H9 (cell line): ENCODE results near the gene SPRED2. TPM values are rescaled to one million over a fixed set of nuclear protein-coding genes. Genes with fewer than 3 reads are reported as not detected.

Experiments
- DNase-seq: peaks from one replicate; pipeline ENCODE4 v3.0.0-alpha.2; 2017
- H2AFZ ChIP-seq: one replicate; pipeline ENCODE4 v1.6.1; 2013; ENCODE audit warnings: mild to moderate bottlenecking, low read length, control low read depth, moderate library complexity
- H2AK5ac ChIP-seq: 2 replicates; pipeline ENCODE4 v1.6.1; 2013; ENCODE audit warnings: low read length, control low read depth, mixed read lengths; ENCODE audit not compliant: insufficient read length
- H2BK120ac ChIP-seq: one replicate; pipeline ENCODE4 v1.6.1; 2013; ENCODE audit warnings: low read depth, mild to moderate bottlenecking, low read length, control low read depth, inconsistent platforms; ENCODE audit not compliant: poor library complexity, severe bottlenecking
- H2BK12ac ChIP-seq: 2 replicates; pipeline ENCODE4 v1.6.1; 2013; ENCODE audit warnings: low read length, control low read depth, mixed read lengths, low read depth; ENCODE audit not compliant: insufficient read length
- H2BK15ac ChIP-seq: 2 replicates; pipeline ENCODE4 v1.6.1; 2013; ENCODE audit warnings: low read depth, low read length, control low read depth
- H2BK20ac ChIP-seq: one replicate; pipeline ENCODE4 v1.6.1; 2013; ENCODE audit warnings: low read depth, mild to moderate bottlenecking, low read length, control low read depth, inconsistent platforms; ENCODE audit not compliant: poor library complexity, severe bottlenecking
- H2BK5ac ChIP-seq: 2 replicates; pipeline ENCODE4 v1.6.1; 2013; ENCODE audit warnings: low read length, control low read depth, mixed read lengths; ENCODE audit not compliant: insufficient read length
- H3K14ac ChIP-seq: 2 replicates; pipeline ENCODE4 v1.6.1; 2013; ENCODE audit warnings: low read length, control low read depth; ENCODE audit not compliant: insufficient read depth
- H3K18ac ChIP-seq: 2 replicates; pipeline ENCODE4 v1.6.1; 2013; ENCODE audit warnings: low read depth, mild to moderate bottlenecking, mixed read lengths, low read length, control low read depth; ENCODE audit not compliant: insufficient read length
- H3K23ac ChIP-seq: 2 replicates; pipeline ENCODE4 v1.6.1; 2013; ENCODE audit warnings: low read length, control low read depth, mixed read lengths, low read depth; ENCODE audit not compliant: insufficient read length
- H3K23me2 ChIP-seq: 2 replicates; pipeline ENCODE4 v1.6.1; 2013; ENCODE audit warnings: low read depth, mild to moderate bottlenecking, mixed read lengths, low read length, control low read depth; ENCODE audit not compliant: insufficient read length, poor library complexity, severe bottlenecking
- H3K27ac ChIP-seq: 2 replicates; pipeline ENCODE4 v1.5.1; 2013; ENCODE audit warnings: low read length, control low read depth, mixed read lengths, low read depth; ENCODE audit not compliant: insufficient read length
- H3K27me3 ChIP-seq: 2 replicates; pipeline ENCODE4 v1.6.1; 2013; ENCODE audit warnings: low read length, control low read depth, inconsistent platforms; ENCODE audit not compliant: insufficient read depth
- H3K4ac ChIP-seq: 2 replicates; pipeline ENCODE4 v1.6.1; 2013; ENCODE audit warnings: low read depth, mild to moderate bottlenecking, control low read depth, inconsistent platforms, low read length, moderate library complexity
- H3K4me1 ChIP-seq: 2 replicates; pipeline ENCODE4 v1.6.1; 2013; ENCODE audit warnings: low read length, control low read depth, inconsistent platforms; ENCODE audit not compliant: insufficient read depth
- H3K4me2 ChIP-seq: 2 replicates; pipeline ENCODE4 v1.6.1; 2013; ENCODE audit warnings: low read length, control low read depth, mixed read lengths; ENCODE audit not compliant: insufficient read length, insufficient read depth
- H3K56ac ChIP-seq: 2 replicates; pipeline ENCODE4 v1.6.1; 2013; ENCODE audit warnings: low read depth, mild to moderate bottlenecking, mixed read lengths, low read length, control low read depth; ENCODE audit not compliant: insufficient read length
- H3K79me1 ChIP-seq: 2 replicates; pipeline ENCODE4 v1.6.1; 2013; ENCODE audit warnings: low read depth, mild to moderate bottlenecking, moderate library complexity, low read length, control low read depth, inconsistent platforms; ENCODE audit not compliant: insufficient read depth, poor library complexity, severe bottlenecking
- H3K79me2 ChIP-seq: 2 replicates; pipeline ENCODE4 v1.6.1; 2013; ENCODE audit warnings: low read length, control low read depth, inconsistent platforms; ENCODE audit not compliant: insufficient read depth
- H3K9ac ChIP-seq: 2 replicates; pipeline ENCODE4 v1.6.1; 2013; ENCODE audit warnings: low read length, control low read depth, mixed read lengths; ENCODE audit not compliant: insufficient read length; ENCODE audit errors: extremely low read depth
- H3K9me3 ChIP-seq: one replicate; pipeline ENCODE4 v1.6.1; 2013; ENCODE audit warnings: low read depth, low read length, inconsistent platforms; ENCODE audit not compliant: control insufficient read depth
- H3T11ph ChIP-seq: one replicate; pipeline ENCODE4 v1.6.1; 2013; ENCODE audit warnings: mild to moderate bottlenecking, low read length, control low read depth, inconsistent platforms
- H4K20me1 ChIP-seq: one replicate; pipeline ENCODE4 v1.6.1; 2013; ENCODE audit not compliant: control insufficient read depth, insufficient read length, insufficient read depth
- H4K5ac ChIP-seq: 2 replicates; pipeline ENCODE4 v1.6.1; 2013; ENCODE audit warnings: low read depth, mild to moderate bottlenecking, mixed read lengths, low read length, control low read depth; ENCODE audit not compliant: insufficient read length
- H4K8ac ChIP-seq: replicated peaks from 2 replicates; pipeline ENCODE4 v1.6.1; 2013; ENCODE audit warnings: low read length, control low read depth, mixed read lengths, low read depth; ENCODE audit not compliant: insufficient read length
- H4K91ac ChIP-seq: 2 replicates; pipeline ENCODE4 v1.6.1; 2013; ENCODE audit warnings: low read depth, mild to moderate bottlenecking, moderate library complexity, mixed read lengths, low read length, control low read depth; ENCODE audit not compliant: insufficient read length
- H3K27ac Mint-ChIP-seq, 3 experiments: 2 replicates in 2 of 3; 3 replicates in 1 of 3; pipeline ENCODE4 v1.8.0; 2020 to 2021; ENCODE audit warnings: mixed read lengths in 3 of 3, mild to moderate bottlenecking in 1 of 3, moderate library complexity in 1 of 3
- H3K27me3 Mint-ChIP-seq: 2 replicates; pipeline ENCODE4 v1.8.0; 2021; ENCODE audit warnings: low read depth, mild to moderate bottlenecking, moderate library complexity, mixed read lengths
- H3K36me3 Mint-ChIP-seq, 3 experiments: 2 replicates in 2 of 3; 3 replicates in 1 of 3; pipeline ENCODE4 v1.8.0; 2020 to 2021; ENCODE audit warnings: low read depth in 3 of 3, mixed read lengths in 3 of 3; ENCODE audit not compliant: insufficient read depth in 1 of 3
- H3K4me1 Mint-ChIP-seq, 2 experiments: 2 replicates each; pipeline ENCODE4 v1.8.0; 2020; ENCODE audit warnings: mixed read lengths in 2 of 2
- H3K4me3 Mint-ChIP-seq, 2 experiments: 2 replicates in 1 of 2; 3 replicates in 1 of 2; pipeline ENCODE4 v1.8.0; 2020 to 2021; ENCODE audit warnings: mild to moderate bottlenecking in 2 of 2, mixed read lengths in 2 of 2, moderate library complexity in 1 of 2
- H3K9me3 Mint-ChIP-seq, 2 experiments: 2 replicates in 1 of 2; 3 replicates in 1 of 2; pipeline ENCODE4 v1.8.0; 2020; ENCODE audit warnings: mild to moderate bottlenecking in 2 of 2, mixed read lengths in 2 of 2, moderate library complexity in 1 of 2
- CTCF ChIP-seq: fragments of 200-600 bp; sonication (generic); conservative IDR thresholded peaks from 3 replicates; pipeline ENCODE4 v1.8.0; 2021; ENCODE audit warnings: antibody characterized with exemption, mild to moderate bottlenecking
- WGBS: extraction: QIAGEN DNeasy Blood & Tissue Kit; methylation state at CpG from one replicate; pipeline ENCODE4 v1.1.7; 2013; ENCODE audit warnings: missing lambda C conversion rate, low lambda C conversion rate, mixed read lengths; ENCODE audit not compliant: insufficient read length; ENCODE audit errors: extremely low coverage; 5-methylcytosine and 5-hydroxymethylcytosine counted together
- total RNA-seq: library from RNA; stranded (reverse); gene quantifications from 2 replicates; pipeline ENCODE4 v1.2.1, GENCODE V29; 2021

SPRED2 gene
- total RNA-seq, 1 experiment from 2014 or later = 23.5 TPM

- no peak overlapping the region for H3K14ac ChIP-seq
- H2BK12ac ChIP-seq = no peak overlapping the region
- H2AFZ ChIP-seq = no peak overlapping the region
- no peak overlapping the region for H3K9ac ChIP-seq
- H2BK20ac ChIP-seq = no peak overlapping the region
- no peaks in the 10 kb centered on the region for H3K23me2 ChIP-seq
- no peak overlapping the region for H4K91ac ChIP-seq
- no peaks in the 10 kb centered on the region for H3K79me2 ChIP-seq
- no CpG with 5 or more reads among the region's 4 CpGs for WGBS
- H3K27me3 Mint-ChIP-seq = no peaks in the 10 kb centered on the region
- H3K56ac ChIP-seq = no peak overlapping the region
- no peak overlapping the region for H3K18ac ChIP-seq
- H4K20me1 ChIP-seq = no peaks in the 10 kb centered on the region
- no peak overlapping the region for H2AK5ac ChIP-seq
- H3K79me1 ChIP-seq = no peaks in the 10 kb centered on the region
- H2BK15ac ChIP-seq = no peak overlapping the region
- H3K4ac ChIP-seq = no peak overlapping the region
- H3K4me3 Mint-ChIP-seq = no peak overlapping the region
- no peak overlapping the region for H2BK5ac ChIP-seq
- no peak overlapping the region for H2BK120ac ChIP-seq
- no peak for TF ChIP-seq CTCF
- H3K27me3 ChIP-seq = no peaks in the 10 kb centered on the region
- no peak overlapping the region for H3K23ac ChIP-seq
- no peak overlapping the region for H3K4me2 ChIP-seq
- no peaks in the 10 kb centered on the region for H3K36me3 Mint-ChIP-seq
- peaks cover 5% of the 10 kb centered on the region for H3K4me1 ChIP-seq
- H4K8ac ChIP-seq = no peak overlapping the region
- no peak overlapping the region for H3K27ac ChIP-seq
- DNase-seq = no peak
- no peaks in the 10 kb centered on the region for H3K9me3 ChIP-seq
- no peak overlapping the region for H4K5ac ChIP-seq
- H3K27ac Mint-ChIP-seq = no peak overlapping the region
- no peak overlapping the region for H3T11ph ChIP-seq
- no peaks in the 10 kb centered on the region for H3K9me3 Mint-ChIP-seq
- H3K4me1 Mint-ChIP-seq = peaks cover 26 to 30% of the 10 kb centered on the region in 2 experiments
Observed at GRCh38 chr2:65369980-65370379, 62.4 kb downstream of the SPRED2 start.
